NCI-H510A treated with DMSO at 0.1 percent for 48 hours (cell line): ENCODE results near the gene CASP10.

Experiments
- DNase-seq: peaks from one replicate; lab custom pipeline; 2025; lab: John Stamatoyannopoulos, UW

The CASP10 gene

GRCh38 chr2:201197781-201198180 is 14.8 kb downstream of the CASP10 start:
- no peak for DNase-seq

DNA sequence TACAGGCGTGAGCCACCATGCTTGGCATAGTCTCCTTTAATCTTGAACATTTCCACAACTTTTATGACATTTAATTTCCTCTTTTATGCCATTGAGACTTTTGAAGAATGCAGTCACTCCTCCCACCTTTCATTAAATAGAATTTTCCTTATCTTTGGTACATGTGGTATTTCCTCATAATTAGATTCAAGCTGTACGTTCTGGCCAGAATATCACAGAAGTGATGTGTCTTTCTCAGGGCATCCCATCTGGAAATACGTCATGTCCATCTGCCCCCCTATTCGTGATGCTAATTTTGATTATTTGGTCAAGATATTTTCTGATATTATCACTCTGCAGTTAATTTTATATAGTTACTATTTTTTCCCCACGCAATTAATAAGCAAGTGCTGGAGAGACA is 16.9 kb downstream of the CASP10 start:
- no peak for DNase-seq

GRCh38 chr2:201200345-201200744 is 17.4 kb downstream of the CASP10 start:
- DNase-seq, result no peak

DNA sequence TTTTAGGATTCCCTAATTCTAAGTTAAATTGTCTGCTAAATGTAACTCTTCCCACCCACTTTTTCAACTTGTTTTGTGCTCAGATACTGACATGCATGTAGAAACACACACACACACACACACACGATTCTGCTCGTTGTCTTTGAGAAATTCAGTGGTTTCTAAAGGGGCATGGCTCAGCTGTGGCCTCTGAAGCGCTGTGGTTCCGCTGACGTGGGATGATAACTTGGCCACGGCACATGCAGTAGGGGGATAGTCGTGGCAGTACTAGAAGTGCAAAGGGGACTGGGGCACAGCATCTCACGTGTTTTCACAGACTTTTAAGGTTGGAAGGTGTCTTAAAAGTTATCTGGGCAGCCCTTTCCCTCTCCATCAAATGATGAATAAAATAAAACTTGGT is 18.4 kb downstream of the CASP10 start:
- DNase-seq, result no peak

DNA sequence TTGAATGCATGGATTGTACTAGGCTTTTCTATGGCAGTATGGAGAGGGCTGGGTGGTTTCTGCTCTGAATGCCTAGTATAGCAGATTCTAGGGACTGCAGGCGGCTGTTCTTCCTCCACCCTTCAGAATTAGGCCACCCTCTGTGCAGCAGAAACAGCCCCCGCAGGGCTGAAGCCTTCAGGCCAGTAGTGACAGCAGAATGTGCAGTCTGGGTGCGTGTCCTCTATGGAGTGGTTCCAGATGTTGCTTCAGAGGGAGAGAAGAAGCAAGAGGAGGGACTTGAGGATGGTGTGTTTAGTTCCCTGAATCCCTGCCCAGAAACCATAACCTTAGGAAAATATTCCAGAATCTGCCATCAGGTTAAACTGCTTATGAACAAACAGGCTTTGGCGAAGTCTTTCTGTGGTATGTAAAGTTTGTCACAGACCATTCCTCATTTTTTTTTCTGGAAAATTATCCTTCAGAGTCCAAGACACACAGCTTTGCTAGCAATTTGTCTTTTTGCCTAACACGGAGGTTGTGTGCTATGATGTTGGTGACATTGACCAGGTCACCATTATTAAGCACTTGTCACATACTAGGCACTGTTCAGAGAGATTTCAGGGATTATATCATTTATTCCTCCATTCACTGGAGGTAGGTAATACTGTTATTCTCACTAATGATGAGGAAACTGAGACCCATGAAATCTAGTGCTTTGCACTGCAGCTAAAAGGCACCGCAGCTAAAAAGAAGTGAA is 21.1 kb downstream of the CASP10 start:
- DNase-seq, result no peak

DNA sequence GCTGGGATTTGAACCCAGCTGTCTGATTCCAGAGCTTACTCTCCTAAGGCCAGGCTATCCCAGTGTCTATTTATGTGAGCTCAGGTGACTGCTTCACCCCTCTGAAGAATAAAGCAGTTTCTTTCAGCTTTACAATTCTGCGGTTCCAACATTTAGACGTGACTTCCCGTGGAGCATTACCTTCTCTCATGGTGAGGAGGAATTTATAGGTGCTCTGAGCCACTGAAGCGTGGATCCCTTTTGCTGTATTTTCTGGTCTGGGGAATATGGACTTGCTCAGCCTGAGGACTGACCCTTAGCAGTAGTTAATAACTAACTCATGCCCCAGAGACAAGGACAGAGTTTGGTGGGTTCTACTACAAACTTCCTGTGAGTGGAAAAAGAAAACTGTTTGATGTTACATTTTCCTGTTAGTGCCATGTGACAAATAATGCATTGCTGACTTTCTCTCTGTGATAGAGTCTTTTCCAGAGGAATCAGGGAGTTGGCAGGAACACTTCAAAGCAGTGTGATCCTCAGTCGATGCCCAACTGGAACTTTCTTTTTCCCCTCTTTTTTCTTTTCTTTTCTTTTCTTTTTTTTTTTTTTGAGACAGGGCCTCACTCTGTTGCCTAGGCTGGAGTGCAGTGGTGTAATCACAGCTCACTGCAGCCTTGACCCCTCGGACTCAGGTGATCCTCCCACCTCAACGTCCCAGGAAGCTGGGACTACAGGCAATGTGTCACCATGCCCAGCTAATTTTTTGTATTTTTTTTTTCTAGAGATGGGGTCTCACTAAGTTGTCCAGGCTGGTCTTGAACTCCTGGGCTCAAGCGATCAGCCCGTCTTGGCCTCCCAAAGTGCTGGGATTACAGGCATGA is 21.9 kb downstream of the CASP10 start:
- DNase-seq, result no peak

DNA sequence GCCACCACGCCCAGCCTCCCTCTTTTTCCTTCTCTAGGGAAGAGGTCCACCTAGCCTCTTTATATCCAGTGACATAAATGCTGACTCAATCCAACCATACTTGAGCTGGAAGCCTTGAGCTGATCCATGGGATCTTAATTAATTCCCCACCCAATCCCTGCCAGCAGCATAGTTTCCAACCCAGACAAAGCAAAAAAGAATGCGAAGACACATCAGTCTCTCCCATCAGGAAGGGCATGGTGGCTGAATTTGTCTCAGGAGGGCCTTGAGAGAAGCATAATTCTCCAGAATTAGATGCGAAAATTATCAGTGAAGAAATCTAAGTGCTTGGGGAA is 22.5 kb downstream of the CASP10 start:
- no peak for DNase-seq

DNA sequence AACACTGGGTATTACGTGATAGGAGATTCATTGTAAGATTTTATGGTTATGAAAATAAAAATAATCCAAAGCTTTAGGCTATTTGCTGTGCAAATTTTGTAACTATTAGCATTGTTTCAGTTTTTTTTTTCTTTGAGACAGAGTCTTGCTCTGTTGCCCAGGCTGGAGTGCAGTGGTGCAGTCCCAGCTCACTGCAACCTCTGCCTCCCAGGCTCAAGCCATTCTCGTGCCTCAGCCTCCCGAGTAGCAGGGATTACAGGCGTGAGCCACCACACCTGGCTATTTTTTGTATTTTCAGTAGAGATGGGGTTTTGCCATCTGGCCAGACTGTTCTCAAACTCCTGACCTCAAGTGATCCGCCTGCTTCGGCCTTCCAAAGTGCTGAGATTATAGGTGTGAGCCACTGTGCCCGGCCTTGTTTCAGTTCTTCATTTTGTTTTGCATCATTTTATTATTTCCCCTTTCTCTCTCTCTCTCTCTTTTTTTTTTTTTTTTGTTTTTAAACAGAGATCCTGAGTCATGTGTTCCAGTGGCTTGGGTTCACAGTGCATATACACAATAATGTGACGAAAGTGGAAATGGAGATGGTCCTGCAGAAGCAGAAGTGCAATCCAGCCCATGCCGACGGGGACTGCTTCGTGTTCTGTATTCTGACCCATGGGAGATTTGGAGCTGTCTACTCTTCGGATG is 25.8 kb downstream of the CASP10 start:
- DNase-seq, result no peak

GRCh38 chr2:201215963-201216362 is 33.0 kb downstream of the CASP10 start:
- no peak for DNase-seq

DNA sequence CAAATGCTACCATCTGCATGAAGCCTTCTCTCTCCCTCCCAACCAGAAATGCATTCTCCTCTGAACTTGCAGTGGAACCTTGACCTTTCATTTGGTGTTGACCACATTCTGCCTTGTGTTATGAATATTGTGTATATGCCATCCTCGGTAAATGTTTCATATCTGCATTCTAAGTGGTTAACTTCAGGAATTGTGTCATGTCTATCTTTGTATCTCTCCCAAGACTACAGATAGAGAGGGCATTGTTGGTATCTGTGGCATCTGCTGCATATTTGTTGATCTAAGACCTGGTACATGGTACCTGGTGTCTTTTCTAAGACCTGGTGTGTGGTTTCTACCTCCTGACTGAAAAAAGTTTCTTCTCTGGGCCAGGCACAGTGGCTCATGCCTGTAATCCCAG is 34.0 kb downstream of the CASP10 start:
- no peak for DNase-seq

DNA sequence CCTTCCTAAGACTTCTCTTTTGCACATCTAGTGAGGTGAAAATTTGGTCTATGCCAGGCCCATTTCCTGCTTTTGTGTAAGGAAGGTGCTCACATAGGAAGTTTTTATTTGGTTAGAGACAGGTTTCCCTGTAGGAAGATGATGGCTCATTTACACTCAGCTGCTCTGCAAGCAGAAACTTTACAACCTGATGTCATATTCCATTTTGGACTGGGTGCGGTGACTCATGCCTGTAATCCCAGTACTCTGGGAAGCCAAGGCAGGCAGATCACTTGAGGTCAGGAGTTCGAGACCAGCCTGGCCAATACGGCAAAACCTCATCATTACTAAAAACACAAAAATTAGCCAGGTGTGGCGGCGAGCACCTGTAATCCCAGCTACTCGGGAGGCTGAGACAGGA is 35.8 kb downstream of the CASP10 start:
- no peak for DNase-seq

- no peak for DNase-seq
Measured at GRCh38 chr2:201219328-201220096, 36.6 kb downstream of the CASP10 start.

- DNase-seq, result no peak
Measured at GRCh38 chr2:201220102-201220570, 37.2 kb downstream of the CASP10 start.

- no peak for DNase-seq
Measured at GRCh38 chr2:201223089-201224073, 40.4 kb downstream of the CASP10 start.

DNA sequence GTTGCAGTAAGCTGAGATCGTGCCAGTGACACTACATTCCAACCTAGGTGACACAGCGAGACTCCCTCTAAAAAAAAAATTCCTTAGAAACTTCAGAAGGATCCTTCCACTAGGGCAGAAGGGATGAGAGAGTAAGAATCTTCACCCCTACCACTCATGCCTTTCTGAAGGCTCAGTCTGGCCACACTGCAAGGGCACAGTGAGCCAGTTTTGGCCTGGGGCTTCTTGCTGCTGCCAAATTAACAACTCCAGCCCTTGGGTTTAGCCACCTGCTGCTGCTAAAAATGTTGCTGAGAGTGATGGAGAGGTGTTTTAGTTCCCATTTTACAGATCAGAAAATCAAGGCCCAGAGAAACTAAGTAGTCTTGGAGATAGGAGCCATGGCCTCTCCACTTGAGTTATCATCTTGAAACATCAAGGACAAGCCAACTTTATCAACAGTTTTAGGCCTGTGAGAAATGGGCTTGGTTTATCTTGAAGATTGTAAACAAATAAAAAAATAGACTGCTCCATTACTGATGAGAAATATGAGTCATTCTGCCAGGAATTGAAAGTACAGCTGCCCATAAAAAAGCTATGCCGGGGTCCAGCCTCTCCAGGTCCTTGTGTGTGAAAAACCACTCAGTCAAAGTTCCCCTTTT is 45.5 kb downstream of the CASP10 start:
- DNase-seq, result no peak

DNA sequence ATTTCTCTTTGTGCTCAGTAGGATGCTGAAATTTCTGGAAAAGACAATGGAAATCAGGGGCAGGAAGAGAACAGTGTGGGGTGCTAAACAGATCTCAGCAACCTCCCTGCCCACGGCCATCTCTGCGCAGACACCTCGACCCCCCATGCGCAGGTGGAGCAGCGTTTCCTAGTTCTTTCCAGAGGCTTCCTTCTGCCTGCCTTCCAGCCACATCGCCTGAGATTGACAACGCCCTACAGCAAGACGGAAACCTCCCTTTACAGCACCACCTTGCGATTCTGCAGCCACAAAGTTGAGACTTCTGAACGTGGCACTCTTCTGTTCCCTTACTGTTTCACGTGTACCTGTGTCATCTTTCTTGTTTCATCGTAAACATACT is 46.0 kb downstream of the CASP10 start:
- DNase-seq, result no peak

DNA sequence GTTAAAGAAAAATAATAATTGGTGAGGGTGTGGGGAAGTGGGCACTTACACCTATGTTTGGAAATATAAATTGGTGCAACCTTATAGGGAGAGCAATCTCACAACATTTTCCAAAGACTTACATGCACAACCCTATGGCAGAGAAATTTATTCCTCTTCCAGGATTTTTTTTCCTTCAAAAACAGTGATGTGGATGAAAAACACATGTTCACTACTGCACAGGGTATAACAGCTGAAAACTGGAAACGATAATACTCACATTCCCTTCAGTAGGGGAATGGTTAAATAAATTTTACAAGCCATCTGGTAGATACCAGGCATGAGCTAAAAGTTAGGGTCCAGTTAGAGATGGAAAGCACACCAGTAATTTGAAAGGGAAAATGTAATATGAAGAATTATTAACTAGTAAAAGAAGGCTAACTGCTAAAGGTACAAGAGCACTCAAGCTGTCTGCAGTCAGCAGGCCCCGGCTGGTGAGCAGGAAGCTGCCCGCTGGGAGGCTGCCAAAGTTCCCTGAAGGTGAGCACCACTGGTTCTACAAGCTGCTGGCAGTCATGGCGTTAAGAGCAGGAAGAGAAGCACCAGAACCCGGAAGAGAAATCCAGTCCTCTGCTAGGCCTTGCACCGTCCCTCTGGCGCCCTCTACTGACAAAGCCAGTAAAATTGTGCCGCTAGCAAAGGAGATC is 49.0 kb downstream of the CASP10 start:
- DNase-seq, result peak; percentile 78

DNA sequence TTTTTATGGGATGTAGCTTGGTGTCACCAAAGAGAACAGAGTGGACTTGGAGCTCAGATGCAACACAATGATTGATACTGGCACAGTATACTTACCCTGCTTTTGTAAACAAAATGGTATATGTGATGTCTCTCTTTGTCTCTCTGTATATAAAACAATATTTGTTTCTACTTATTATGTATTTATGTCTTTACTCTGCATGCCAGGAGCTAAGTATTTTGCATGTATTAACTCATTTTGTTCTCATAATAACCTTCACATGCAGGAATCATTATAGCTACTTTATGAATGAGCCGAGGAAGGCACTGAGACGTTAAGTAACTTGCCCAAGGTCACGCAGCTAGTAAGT is 49.5 kb downstream of the CASP10 start:
- no peak for DNase-seq

GRCh38 chr2:201233192-201233811 is 50.4 kb downstream of the CASP10 start:
- peak; percentile 93 for DNase-seq
